IMR-90 (cell line): ENCODE data around the gene HADH. TPM values are rescaled to one million over a fixed set of nuclear protein-coding genes. Genes with fewer than 3 reads are reported as not detected.
"Not testable (repeated sequence)": the region's sequence is repeated elsewhere in the genome, so short reads cannot be mapped to it uniquely, and the experiment has no call there.

Experiments used
- ATAC-seq: fragments of 200-7000 bp; cut with Tn5 transposase; 2 replicates; pipeline ENCODE4 v1.9.1; 2020; ENCODE audit warnings: low read depth, mild to moderate bottlenecking, moderate library complexity
- BruUV-seq: library from RNA; stranded (reverse); fragments of 400-500 nt; replicated peaks from 2 replicates; lab custom pipeline; 2021; lab: Mats Ljungman, UMichigan
- CTCF ChIA-PET: fragments of 300-600 bp; formaldehyde crosslinking; extraction: SDS; loops from one replicate; lab custom pipeline; 2021; ENCODE audit warnings: antibody characterized with exemption; lab: Yijun Ruan, JAX
- POLR2A ChIA-PET: fragments of 300-600 bp; sonication (Branson Sonifier 250); formaldehyde crosslinking; loops from one replicate; lab custom pipeline; 2022; ENCODE audit warnings: antibody characterized with exemption; ENCODE audit not compliant: unreplicated experiment; lab: Charles Lee
- DNase-seq: peaks from one replicate; pipeline ENCODE4 v3.0.0; 2013
- H2AFZ ChIP-seq: replicated peaks from 2 replicates; pipeline ENCODE3; 2013; ENCODE audit warnings: low read length, mild to moderate bottlenecking; ENCODE audit not compliant: poor library complexity
- H2AK5ac ChIP-seq: 2 replicates; pipeline ENCODE4 v1.6.1; 2013; ENCODE audit warnings: low read depth, low read length, inconsistent platforms
- H2AK9ac ChIP-seq: replicated peaks from 2 replicates; pipeline ENCODE3; 2013; ENCODE audit warnings: mild to moderate bottlenecking, low read depth, low read length, moderate library complexity; ENCODE audit not compliant: poor library complexity
- H2BK120ac ChIP-seq: 2 replicates; pipeline ENCODE4 v1.6.1; 2013; ENCODE audit warnings: low read depth, low read length, inconsistent platforms
- H2BK15ac ChIP-seq: 3 replicates; pipeline ENCODE4 v1.6.1; 2013; ENCODE audit warnings: low read depth, low read length, inconsistent platforms
- H2BK20ac ChIP-seq: 2 replicates; pipeline ENCODE4 v1.6.1; 2013; ENCODE audit warnings: low read depth, mild to moderate bottlenecking, inconsistent platforms, low read length, moderate library complexity
- H2BK5ac ChIP-seq: 2 replicates; pipeline ENCODE4 v1.6.1; 2013; ENCODE audit warnings: mild to moderate bottlenecking, low read depth, low read length, inconsistent platforms; ENCODE audit not compliant: poor library complexity, severe bottlenecking
- H3K14ac ChIP-seq: replicated peaks from 2 replicates; pipeline ENCODE4 v1.6.1; 2013; ENCODE audit warnings: low read depth, low read length, inconsistent platforms
- H3K18ac ChIP-seq: 2 replicates; pipeline ENCODE4 v1.6.1; 2013; ENCODE audit warnings: low read depth, low read length, control low read depth
- H3K23ac ChIP-seq: 2 replicates; pipeline ENCODE4 v1.6.1; 2013; ENCODE audit warnings: low read depth, low read length, inconsistent platforms
- H3K27ac ChIP-seq: 2 replicates; pipeline ENCODE4 v1.5.1; 2013; ENCODE audit warnings: mild to moderate bottlenecking, control low read depth, low read length; ENCODE audit not compliant: insufficient read depth
- H3K27me3 ChIP-seq: 2 replicates; pipeline ENCODE4 v1.6.1; 2013; ENCODE audit warnings: low read length; ENCODE audit not compliant: control insufficient read depth, insufficient read depth
- H3K36me3 ChIP-seq: 2 replicates; pipeline ENCODE4 v1.6.1; 2013; ENCODE audit warnings: low read length, mixed read lengths; ENCODE audit not compliant: control insufficient read depth, insufficient read depth
- H3K4ac ChIP-seq: 2 replicates; pipeline ENCODE4 v1.6.1; 2013; ENCODE audit warnings: low read depth, low read length, inconsistent platforms
- H3K4me1 ChIP-seq: 2 replicates; pipeline ENCODE4 v1.6.1; 2013; ENCODE audit warnings: low read length, mixed read lengths; ENCODE audit not compliant: control insufficient read depth, insufficient read depth
- H3K4me2 ChIP-seq: 2 replicates; pipeline ENCODE4 v1.6.1; 2013; ENCODE audit warnings: low read depth, mild to moderate bottlenecking, control low read depth, low read length, moderate library complexity
- H3K4me3 ChIP-seq: 2 replicates; pipeline ENCODE4 v1.5.1; 2013; ENCODE audit warnings: low read depth, mild to moderate bottlenecking, control low read depth, low read length, moderate library complexity; ENCODE audit not compliant: insufficient read depth
- H3K56ac ChIP-seq: 2 replicates; pipeline ENCODE4 v1.6.1; 2013; ENCODE audit warnings: low read length, inconsistent platforms; ENCODE audit not compliant: insufficient read depth; ENCODE audit errors: extremely low read depth
- H3K79me1 ChIP-seq, 2 experiments: 2 replicates each; pipeline ENCODE4 v1.6.1; 2013; ENCODE audit warnings: low read length in 2 of 2, inconsistent platforms in 1 of 2, low read depth in 1 of 2
- H3K9ac ChIP-seq: 2 replicates; pipeline ENCODE4 v1.6.1; 2013; ENCODE audit warnings: low read depth, low read length, control low read depth
- H3K9me1 ChIP-seq: 2 replicates; pipeline ENCODE4 v1.6.1; 2013; ENCODE audit warnings: low read length, inconsistent platforms; ENCODE audit not compliant: insufficient read depth
- H3K9me3 ChIP-seq: 2 replicates; pipeline ENCODE4 v1.6.1; 2013; ENCODE audit warnings: low read length; ENCODE audit not compliant: control insufficient read depth, insufficient read depth
- H4K20me1 ChIP-seq: 2 replicates; pipeline ENCODE4 v1.6.1; 2013; ENCODE audit warnings: low read length, inconsistent platforms; ENCODE audit not compliant: insufficient read depth
- H4K5ac ChIP-seq: 2 replicates; pipeline ENCODE4 v1.6.1; 2013; ENCODE audit warnings: mild to moderate bottlenecking, low read depth, low read length, control low read depth
- H4K8ac ChIP-seq, 2 experiments: 2 replicates each; pipeline ENCODE4 v1.6.1; 2013; ENCODE audit warnings: low read depth in 2 of 2, low read length in 2 of 2, control low read depth in 1 of 2, inconsistent platforms in 1 of 2
- H4K91ac ChIP-seq: 2 replicates; pipeline ENCODE4 v1.6.1; 2013; ENCODE audit warnings: low read depth, low read length, inconsistent platforms; ENCODE audit not compliant: insufficient read depth
- WGBS, 2 experiments: methylation state at CpG; one replicate each; pipeline versions ENCODE4 v1.1.5 to v1.1.7; 2013; ENCODE audit warnings: missing lambda C conversion rate in 2 of 2; ENCODE audit not compliant: insufficient read length in 1 of 2; ENCODE audit errors: extremely low coverage in 2 of 2; 5-methylcytosine and 5-hydroxymethylcytosine counted together
- dilution Hi-C: fragments of 300-500 bp; cut with HindIII; formaldehyde crosslinking; loops from one replicate; pipeline ENCODE4 v1.14.3; 2018; ENCODE audit warnings: low sequenced_read_pairs; ENCODE audit not compliant: unreplicated experiment
- in situ Hi-C: fragments of 300-500 bp; cut with MboI; formaldehyde crosslinking; loops from 3 replicates; pipeline ENCODE4 v1.14.3; 2019; ENCODE audit warnings: low sequenced_read_pairs, inconsistent platforms, mixed read lengths
- intact Hi-C: fragments of 100-400 bp; cut with micrococcal nuclease; formaldehyde crosslinking; loops from 2 replicates; pipeline ENCODE4 v1.10.0; 2022
- polyA plus RNA-seq, 3 experiments: library from polyadenylated mRNA; depleted of rRNA; stranded (reverse); fragments of >200 nt; gene quantifications; 2 replicates each; pipeline ENCODE4 v1.2.3, GENCODE V29; 2012; ENCODE audit warnings: low replicate concordance in 1 of 3
- total RNA-seq: library from RNA; depleted of rRNA; stranded (reverse); fragments of >200 nt; gene quantifications from 2 replicates; pipeline ENCODE4 v1.2.3, GENCODE V29; 2012

Gene HADH
- total and polyA plus RNA-seq, 2 of the 4 experiments (the other 2 are of a cell fraction), result 6.8 to 22.6 TPM

- POLR2A ChIA-PET, intact Hi-C loops, H3K4me1 ChIP-seq, H2AFZ ChIP-seq, H3K4me2 ChIP-seq, H2BK120ac ChIP-seq, H2AK5ac ChIP-seq, CTCF ChIA-PET, H3K23ac ChIP-seq, H3K9ac ChIP-seq, H4K91ac ChIP-seq, H3K9me3 ChIP-seq, H3K9me1 ChIP-seq, H3K56ac ChIP-seq, in situ Hi-C loops, H2BK20ac ChIP-seq, H4K5ac ChIP-seq, H2AK9ac ChIP-seq, DNase-seq, H3K4ac ChIP-seq, H2BK15ac ChIP-seq, ATAC-seq, dilution Hi-C loops, H3K27me3 ChIP-seq, H4K8ac ChIP-seq, H2BK5ac ChIP-seq, H3K36me3 ChIP-seq, H3K14ac ChIP-seq, H3K27ac ChIP-seq, H3K4me3 ChIP-seq, H3K79me1 ChIP-seq, BruUV-seq, H3K18ac ChIP-seq, H4K20me1 ChIP-seq: not testable (repeated sequence)
Observed at GRCh38 chr4:107967519-107967918, 22.2 kb upstream of the HADH start.

- H4K20me1 ChIP-seq, H4K5ac ChIP-seq, CTCF ChIA-PET, H3K14ac ChIP-seq, H2AFZ ChIP-seq, H2AK5ac ChIP-seq, H3K4me1 ChIP-seq, H3K4me2 ChIP-seq, H3K9me1 ChIP-seq, H3K56ac ChIP-seq, H2BK5ac ChIP-seq, H2BK15ac ChIP-seq, ATAC-seq, POLR2A ChIA-PET, H3K79me1 ChIP-seq, H2AK9ac ChIP-seq, H3K27me3 ChIP-seq, H3K9ac ChIP-seq, in situ Hi-C loops, H3K36me3 ChIP-seq, H4K91ac ChIP-seq, dilution Hi-C loops, BruUV-seq, DNase-seq, H3K4me3 ChIP-seq, H3K9me3 ChIP-seq, intact Hi-C loops, H3K23ac ChIP-seq, H2BK120ac ChIP-seq, H4K8ac ChIP-seq, H3K27ac ChIP-seq, H3K4ac ChIP-seq, H3K18ac ChIP-seq, H2BK20ac ChIP-seq: not testable (repeated sequence)
- no CpG with 5 or more reads among the region's 1 CpG for WGBS, 2 experiments
Observed at GRCh38 chr4:107967921-107968320, 21.8 kb upstream of the HADH start.
